Spleen (tissue), 11 donors: Measurements from ENCODE around the gene CNTNAP2. TPM values are rescaled to one million over a fixed set of nuclear protein-coding genes. Genes with fewer than 3 reads are reported as not detected.

Experiments used
- DNase-seq: peaks from one replicate; pipeline ENCODE4 v3.0.0-alpha.2; 2020
- H3K27ac ChIP-seq, 8 donors: fragments of 200-600 bp; sonication (generic) in 7 of 8; 1 replicate in 4 of 8; 2 replicates in 4 of 8; pipeline versions ENCODE4 v1.5.0 to v1.8.0; 2016 to 2021; ENCODE audit warnings: inconsistent platforms in 4 of 8, mild to moderate bottlenecking in 4 of 8, moderate library complexity in 1 of 8
- H3K27me3 ChIP-seq, 7 donors: fragments of 200-600 bp; sonication (generic) in 6 of 7; replicated peaks in 1 of 7; 1 replicate in 4 of 7; 2 replicates in 3 of 7; pipeline versions ENCODE4 v1.5.0 to v1.8.0; 2016 to 2021; ENCODE audit warnings: inconsistent platforms in 3 of 7, mild to moderate bottlenecking in 1 of 7
- H3K36me3 ChIP-seq, 6 donors: fragments of 200-600 bp; sonication (generic) in 5 of 6; 1 replicate in 4 of 6; 2 replicates in 2 of 6; pipeline versions ENCODE4 v1.5.0 to v1.8.0; 2016 to 2021; ENCODE audit warnings: inconsistent platforms in 2 of 6
- H3K4me1 ChIP-seq, 6 donors: fragments of 200-600 bp; sonication (generic) in 5 of 6; 1 replicate in 3 of 6; 2 replicates in 3 of 6; pipeline versions ENCODE4 v1.5.0 to v1.8.0; 2016 to 2021; ENCODE audit warnings: inconsistent platforms in 3 of 6
- H3K4me3 ChIP-seq, 8 donors: fragments of 200-600 bp; sonication (generic) in 7 of 8; 1 replicate in 4 of 8; 2 replicates in 4 of 8; pipeline versions ENCODE4 v1.5.0 to v1.8.0; 2016 to 2021; ENCODE audit warnings: inconsistent platforms in 4 of 8, mild to moderate bottlenecking in 4 of 8, moderate library complexity in 2 of 8
- H3K9me3 ChIP-seq, 8 donors: fragments of 200-600 bp; sonication (generic) in 7 of 8; 1 replicate in 4 of 8; 2 replicates in 4 of 8; pipeline versions ENCODE4 v1.5.0 to v1.8.0; 2016 to 2021; ENCODE audit warnings: inconsistent platforms in 4 of 8
- POLR2A ChIP-seq, 3 donors: fragments of 450-650 bp; IDR thresholded peaks; one replicate each; pipeline ENCODE4 v1.5.1; 2017; ENCODE audit warnings: antibody characterized with exemption in 3 of 3, mild to moderate bottlenecking in 1 of 3
- POLR2AphosphoS5 ChIP-seq, 3 donors: sonication (generic); formaldehyde crosslinking; IDR thresholded peaks; one replicate each; pipeline ENCODE4 v1.5.1; 2017; ENCODE audit warnings: antibody characterized with exemption in 3 of 3
- WGBS, 5 donors: extraction: QIAGEN DNeasy Blood & Tissue Kit in 3 of 5; methylation state at CpG; one replicate each; pipeline versions ENCODE4 v1.1.5 to v1.1.7; 2013 to 2018; 5-methylcytosine and 5-hydroxymethylcytosine counted together
- intact Hi-C: fragments of 100-400 bp; cut with DNase I; formaldehyde crosslinking; loops from one replicate; pipeline ENCODE4 v1.15.0; 2023; ENCODE audit warnings: low total_unique reads
- polyA plus RNA-seq, 3 donors: library from polyadenylated mRNA; stranded (reverse); fragments of 200-250 nt; gene quantifications; one replicate each; pipeline ENCODE4 v1.2.1, GENCODE V29; 2013
- total RNA-seq, 7 donors: library from RNA; depleted of rRNA in 3 of 7; stranded (reverse); fragments of >200 nt in 3 of 7; fragmentation: NEBNext Ultra II Directional in 4 of 7; extraction: Animal tissue kit (Norgen Biotek cat#: 25700) in 4 of 7; gene quantifications; one replicate each; pipeline versions ENCODE4 v1.1.0 to v1.2.1, GENCODE V29; 2016 to 2021
- TF ChIP-seq, protein P1 (sequence below), 11 experiments: fragments of 200-600 bp in 7 of 11; fragments of 450-650 bp in 4 of 11; sonication (generic) in 4 of 11; IDR thresholded peaks in 8 of 11; conservative IDR thresholded peaks in 3 of 11; 1 replicate in 7 of 11; 2 replicates in 4 of 11; pipeline versions ENCODE4 v1.4.0 to v1.8.0; 2016 to 2021; ENCODE audit warnings: antibody characterized with exemption in 11 of 11, inconsistent platforms in 4 of 11, mild to moderate bottlenecking in 1 of 11
- donor health status: healthy with polysubstance abuse.
- donor health status: DM: no; HTN: no; CAD: no; lungs with moderate emphysema.
- donor health status: DM: no; HTN: no; CAD: no.
- donor health status: Bipolar disorder and iron deficiency.
- donor health status: healthy.
- donor health status: DM: no; HTN: no; CAD: no.
- donor health status: DM: yes; HTN: yes; CAD: no.

The CNTNAP2 gene
- total and polyA plus RNA-seq, 10 donors = 0.13 to 2.0 (median 0.82) TPM

DNA sequence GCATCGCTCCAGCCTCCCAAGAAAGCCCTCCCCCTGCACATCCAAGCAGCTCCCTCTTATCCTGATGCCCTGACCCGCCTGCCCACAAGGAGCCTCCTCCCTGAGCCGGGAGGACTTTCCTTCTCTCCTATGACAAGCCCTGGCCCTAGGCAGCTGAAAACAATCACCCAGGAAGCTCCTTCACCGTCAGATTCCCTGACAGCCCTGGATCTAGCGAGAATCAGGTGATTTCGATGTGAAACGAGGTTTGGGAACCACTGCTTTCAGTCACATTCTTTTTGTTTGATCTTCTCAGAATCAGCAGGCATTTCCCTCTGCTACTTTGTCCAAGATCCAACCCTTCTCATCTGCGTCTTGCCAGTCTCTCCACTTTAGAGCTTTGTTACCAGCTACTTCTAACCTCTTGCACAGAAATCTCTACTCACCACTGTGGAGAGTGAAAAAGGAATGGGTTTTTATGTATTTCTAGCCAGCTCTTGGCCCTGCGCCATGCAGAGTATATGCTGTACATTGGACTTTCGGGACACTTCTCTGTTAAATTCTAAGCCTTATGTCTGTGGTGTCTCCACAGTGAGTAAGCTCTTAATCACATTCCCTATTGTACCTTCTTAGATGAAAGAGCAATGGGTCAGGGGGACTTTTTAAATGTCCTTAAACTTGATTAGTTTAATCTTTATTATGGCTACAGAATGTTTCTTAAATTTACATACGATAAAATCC, 2220.8 kb downstream of the CNTNAP2 start:
- no peak for DNase-seq
- Histone ChIP-seq H3K27me3 (peaks cover 0 to 67% (median 31%) of the 10 kb centered on the region in 7 donors), H3K27ac (no peak overlapping the region), H3K4me3 (no peak overlapping the region), H3K9me3 (no peaks in the 10 kb centered on the region), H3K36me3 (no peaks in the 10 kb centered on the region), H3K4me1 (peaks cover 0 to 16% (median 11%) of the 10 kb centered on the region in 6 donors)
- intact Hi-C loops = no loop called here
- no peak for TF ChIP-seq POLR2A (IDR thresholded peaks at IDR 0.05)
- TF ChIP-seq POLR2AphosphoS5 (IDR thresholded peaks at IDR 0.05) = no peak
- TF ChIP-seq, protein P1, sequence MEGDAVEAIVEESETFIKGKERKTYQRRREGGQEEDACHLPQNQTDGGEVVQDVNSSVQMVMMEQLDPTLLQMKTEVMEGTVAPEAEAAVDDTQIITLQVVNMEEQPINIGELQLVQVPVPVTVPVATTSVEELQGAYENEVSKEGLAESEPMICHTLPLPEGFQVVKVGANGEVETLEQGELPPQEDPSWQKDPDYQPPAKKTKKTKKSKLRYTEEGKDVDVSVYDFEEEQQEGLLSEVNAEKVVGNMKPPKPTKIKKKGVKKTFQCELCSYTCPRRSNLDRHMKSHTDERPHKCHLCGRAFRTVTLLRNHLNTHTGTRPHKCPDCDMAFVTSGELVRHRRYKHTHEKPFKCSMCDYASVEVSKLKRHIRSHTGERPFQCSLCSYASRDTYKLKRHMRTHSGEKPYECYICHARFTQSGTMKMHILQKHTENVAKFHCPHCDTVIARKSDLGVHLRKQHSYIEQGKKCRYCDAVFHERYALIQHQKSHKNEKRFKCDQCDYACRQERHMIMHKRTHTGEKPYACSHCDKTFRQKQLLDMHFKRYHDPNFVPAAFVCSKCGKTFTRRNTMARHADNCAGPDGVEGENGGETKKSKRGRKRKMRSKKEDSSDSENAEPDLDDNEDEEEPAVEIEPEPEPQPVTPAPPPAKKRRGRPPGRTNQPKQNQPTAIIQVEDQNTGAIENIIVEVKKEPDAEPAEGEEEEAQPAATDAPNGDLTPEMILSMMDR (IDR thresholded peaks at IDR 0.05 in 8 of 11, conservative IDR thresholded peaks at IDR 0.05 in 3 of 11) = no peak
- 65 to 79% (median 70%) methylated on average over 11 of the region's 11 CpGs for WGBS, 5 donors

DNA sequence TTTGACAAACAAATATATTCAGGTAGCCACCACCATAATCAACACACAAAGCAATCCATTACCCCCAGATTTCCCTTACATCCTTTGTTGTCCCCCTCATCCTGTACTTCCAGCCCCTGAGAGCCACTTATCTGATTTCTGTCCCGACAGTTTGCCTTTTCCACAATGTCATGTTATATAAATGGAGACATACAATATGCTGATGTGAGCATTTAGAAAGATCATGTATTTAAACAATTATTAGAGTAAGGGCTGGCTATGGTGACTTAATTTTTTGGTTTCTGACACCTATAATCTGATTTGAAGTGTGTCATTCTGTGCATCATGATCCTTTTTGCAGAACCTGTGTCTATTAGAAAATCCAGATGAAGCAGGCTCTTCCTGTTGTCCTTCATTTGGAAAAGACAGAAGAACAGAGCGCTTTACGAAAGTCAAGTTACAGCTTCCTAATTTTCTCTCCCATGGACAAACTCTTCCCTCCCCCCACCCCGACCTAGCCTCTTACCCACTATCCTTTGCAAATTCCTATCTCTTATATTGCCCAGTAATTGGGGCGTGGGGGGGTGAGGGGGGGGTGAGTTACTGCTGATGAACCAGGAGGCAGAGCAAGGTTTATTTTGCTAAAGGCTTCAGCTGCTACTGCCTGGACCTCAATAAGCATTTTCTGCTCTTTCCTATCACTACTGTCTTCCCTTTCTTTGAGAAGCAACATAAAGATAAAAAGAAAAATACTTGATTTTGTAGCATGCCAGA, 2221.6 kb downstream of the CNTNAP2 start:
- intact Hi-C loops = no loop called here
- H3K27me3 ChIP-seq = peaks cover 0 to 67% (median 31%) of the 10 kb centered on the region in 7 donors
- H3K4me3 ChIP-seq = no peak overlapping the region
- TF ChIP-seq, protein P1 (IDR thresholded peaks at IDR 0.05 in 8 of 11, conservative IDR thresholded peaks at IDR 0.05 in 3 of 11) = no peak
- TF ChIP-seq POLR2AphosphoS5 (IDR thresholded peaks at IDR 0.05) = no peak
- TF ChIP-seq POLR2A (IDR thresholded peaks at IDR 0.05) = no peak
- DNase-seq = no peak
- H3K27ac ChIP-seq = no peak overlapping the region
- H3K4me1 ChIP-seq = peaks cover 0 to 16% (median 11%) of the 10 kb centered on the region in 6 donors
- H3K9me3 ChIP-seq = no peaks in the 10 kb centered on the region
- H3K36me3 ChIP-seq = no peaks in the 10 kb centered on the region
- 31 to 40% (median 36%) methylated on average over 5 of the region's 5 CpGs for WGBS, 5 donors

DNA sequence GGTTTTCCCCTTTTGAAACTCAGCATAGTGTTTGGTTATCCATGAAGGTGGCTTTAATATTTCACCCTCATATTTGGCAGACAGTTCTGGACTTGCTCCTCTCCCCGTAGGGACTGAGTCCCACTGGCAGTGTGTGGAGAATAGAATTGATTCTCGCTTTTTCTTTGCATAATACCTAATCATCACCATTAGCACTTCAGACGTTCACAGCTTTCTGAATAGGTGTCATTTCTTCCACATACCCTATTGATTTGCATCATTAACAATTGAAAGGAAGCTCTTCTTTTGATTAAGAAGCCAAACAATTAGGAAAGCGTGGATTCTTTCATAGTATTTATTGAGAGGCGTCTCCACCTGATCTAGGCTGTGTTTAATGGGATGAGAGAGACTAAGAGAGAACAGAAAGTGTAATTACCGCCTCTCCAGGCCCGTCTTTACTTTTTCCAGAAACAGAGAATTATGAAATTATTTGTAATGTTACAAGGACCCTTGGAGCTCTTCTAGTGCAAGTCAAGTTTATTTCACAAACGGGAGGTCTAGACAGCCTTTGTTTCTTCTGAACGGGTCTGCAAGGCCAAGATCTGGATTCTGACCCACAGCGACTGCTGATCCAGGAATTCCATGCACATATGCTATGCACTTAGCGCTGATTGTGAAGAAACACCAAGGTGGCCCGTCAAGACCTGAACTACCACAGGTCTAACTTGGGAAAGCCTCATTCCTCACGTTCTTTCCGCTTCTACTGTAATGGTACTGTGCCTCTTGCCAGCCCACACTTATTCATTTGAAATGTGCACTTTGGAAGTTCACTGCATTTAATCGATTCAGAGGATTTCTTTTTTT, 2224.1 kb downstream of the CNTNAP2 start:
- Histone ChIP-seq H3K27ac (no peak overlapping the region), H3K36me3 (no peaks in the 10 kb centered on the region), H3K9me3 (no peaks in the 10 kb centered on the region), H3K27me3 (peaks cover 0 to 50% (median 31%) of the 10 kb centered on the region in 7 donors), H3K4me3 (peak overlapping the region in 1 of 8 donors; percentile 71), H3K4me1 (peaks cover 0 to 16% (median 11%) of the 10 kb centered on the region in 6 donors)
- WGBS, 5 donors = 73 to 80% (median 80%) methylated on average over 15 of the region's 15 CpGs
- intact Hi-C loops = no loop called here
- TF ChIP-seq POLR2A (IDR thresholded peaks at IDR 0.05) (no peak), POLR2AphosphoS5 (IDR thresholded peaks at IDR 0.05) (no peak)
- TF ChIP-seq, protein P1 (IDR thresholded peaks at IDR 0.05 in 8 of 11, conservative IDR thresholded peaks at IDR 0.05 in 3 of 11) = no peak
- DNase-seq = no peak
